ENCODE measurements around the gene SPTBN5.

SPTBN5 gene

GRCh38 chr15:41903782-41904181, 9.9 kb upstream of the SPTBN5 start:
- DNase-seq (ENCODE audit: low read depth), result no peak

- DNase-seq (ENCODE audit: low read depth), result no peak
Measured at GRCh38 chr15:41901431-41901830, 7.6 kb upstream of the SPTBN5 start.

- no peak for DNase-seq (ENCODE audit: low read depth)
Measured at GRCh38 chr15:41900526-41901380, 6.9 kb upstream of the SPTBN5 start.

GRCh38 chr15:41899854-41900442, 6.1 kb upstream of the SPTBN5 start:
- no peak for DNase-seq (ENCODE audit: low read depth)

- DNase-seq (ENCODE audit: low read depth), result no peak
Measured at GRCh38 chr15:41897363-41897799, 3.5 kb upstream of the SPTBN5 start.

- DNase-seq (ENCODE audit: low read depth), result no peak
Measured at GRCh38 chr15:41896566-41896965, 2.7 kb upstream of the SPTBN5 start.

- no peak for DNase-seq (ENCODE audit: low read depth)
Measured at GRCh38 chr15:41895957-41896356, 2.1 kb upstream of the SPTBN5 start.

- no peak for DNase-seq (ENCODE audit: low read depth)
Measured at GRCh38 chr15:41895491-41895890, 1.6 kb upstream of the SPTBN5 start.

GRCh38 chr15:41894791-41895463, 1.1 kb upstream of the SPTBN5 start:
- DNase-seq (ENCODE audit: low read depth), result no peak

GRCh38 chr15:41894251-41894790, 468 bp upstream of the SPTBN5 start:
- DNase-seq (ENCODE audit: low read depth), result no peak

- DNase-seq (ENCODE audit: low read depth), result no peak
Measured at GRCh38 chr15:41892621-41893421, 1.0 kb downstream of the SPTBN5 start.

GRCh38 chr15:41891946-41892345, 1.9 kb downstream of the SPTBN5 start:
- DNase-seq (ENCODE audit: low read depth), result no peak

GRCh38 chr15:41891226-41891625, 2.6 kb downstream of the SPTBN5 start:
- no peak for DNase-seq (ENCODE audit: low read depth)

- no peak for DNase-seq (ENCODE audit: low read depth)
Measured at GRCh38 chr15:41890050-41890690, 3.7 kb downstream of the SPTBN5 start.

GRCh38 chr15:41888662-41889253, 5.1 kb downstream of the SPTBN5 start:
- no peak for DNase-seq (ENCODE audit: low read depth)

GRCh38 chr15:41887893-41888292, 6.0 kb downstream of the SPTBN5 start:
- no peak for DNase-seq (ENCODE audit: low read depth)

GRCh38 chr15:41887161-41887560, 6.7 kb downstream of the SPTBN5 start:
- no peak for DNase-seq (ENCODE audit: low read depth)

- DNase-seq (ENCODE audit: low read depth), result no peak
Measured at GRCh38 chr15:41886741-41887140, 7.1 kb downstream of the SPTBN5 start.

- DNase-seq (ENCODE audit: low read depth), result no peak
Measured at GRCh38 chr15:41885841-41886240, 8.0 kb downstream of the SPTBN5 start.

GRCh38 chr15:41885321-41885720, 8.5 kb downstream of the SPTBN5 start:
- no peak for DNase-seq (ENCODE audit: low read depth)

- no peak for DNase-seq (ENCODE audit: low read depth)
Measured at GRCh38 chr15:41884458-41884857, 9.4 kb downstream of the SPTBN5 start.

Measured in HS-27A (cell line).